Measurements from ENCODE around the gene NCAPD3. TPM values are rescaled to one million over a fixed set of nuclear protein-coding genes. Genes with fewer than 3 reads are reported as not detected.

NCAPD3 gene
- total RNA-seq, 1 donor from 2014 or later: 17.0 TPM

GRCh38 chr11:134110252-134110815 lies 113.4 kb downstream of the NCAPD3 start:
- Mint-ChIP-seq H3K36me3 (ENCODE audit: low read depth) (peaks cover 1% of the 10 kb centered on the region), H3K4me1 (ENCODE audit: low read depth) (peaks cover 4% of the 10 kb centered on the region), H3K9me3 (ENCODE audit: low read depth) (peaks cover 10% of the 10 kb centered on the region), H3K27me3 (ENCODE audit: low read depth) (no peaks in the 10 kb centered on the region), H3K27ac (ENCODE audit: unreplicated experiment) (no peak overlapping the region), H3K4me3 (ENCODE audit: unreplicated experiment) (no peak overlapping the region)
- TF ChIP-seq CTCF (IDR thresholded peaks at IDR 0.05): no peak
- no peak for DNase-seq (ENCODE audit: low spot score)

Other genes with a start within 250 kb of the NCAPD3 start
- 94.2 to 185 TPM (median 105 TPM) in 3 replicates for gene JAM3, start 154.9 kb downstream of the NCAPD3 start, total RNA-seq
- gene VPS26B, start 704 bp upstream of the NCAPD3 start, total RNA-seq: 49.1 to 54.5 TPM (median 50.4 TPM) in 3 replicates
- gene THYN1, start 29.4 kb upstream of the NCAPD3 start, total RNA-seq: 25.4 to 27.8 TPM (median 25.5 TPM) in 3 replicates
- gene ACAD8, start 29.6 kb upstream of the NCAPD3 start, total RNA-seq: 14.9 to 21.1 TPM (median 17.0 TPM) in 3 replicates
- not detected in 3 replicates for gene GLB1L3, start 52.4 kb upstream of the NCAPD3 start, total RNA-seq
- gene GLB1L2, start 108.0 kb upstream of the NCAPD3 start, total RNA-seq: 0.34 to 0.74 TPM (median 0.35 TPM) in 3 replicates
- 0.27 to 0.62 TPM (median 0.37 TPM) in 3 replicates for gene B3GAT1, start 188.3 kb upstream of the NCAPD3 start, total RNA-seq